GM12874 (cell line): ENCODE measurements around the gene H1-8.

ENCODE experiments used
- CTCF ChIP-seq: IDR thresholded peaks from 2 replicates; pipeline ENCODE4 v1.5.1; 2011; ENCODE audit warnings: low read depth, mild to moderate bottlenecking, control low read depth, low read length, moderate library complexity; ENCODE audit not compliant: insufficient read depth

Gene H1-8

GRCh38 chr3:129595544-129596193 lies 52.7 kb downstream of the H1-8 start:
- no peak for TF ChIP-seq CTCF

- no peak for TF ChIP-seq CTCF
These were observed 53.5 kb downstream of the H1-8 start for GRCh38 chr3:129596194-129597086.

DNA sequence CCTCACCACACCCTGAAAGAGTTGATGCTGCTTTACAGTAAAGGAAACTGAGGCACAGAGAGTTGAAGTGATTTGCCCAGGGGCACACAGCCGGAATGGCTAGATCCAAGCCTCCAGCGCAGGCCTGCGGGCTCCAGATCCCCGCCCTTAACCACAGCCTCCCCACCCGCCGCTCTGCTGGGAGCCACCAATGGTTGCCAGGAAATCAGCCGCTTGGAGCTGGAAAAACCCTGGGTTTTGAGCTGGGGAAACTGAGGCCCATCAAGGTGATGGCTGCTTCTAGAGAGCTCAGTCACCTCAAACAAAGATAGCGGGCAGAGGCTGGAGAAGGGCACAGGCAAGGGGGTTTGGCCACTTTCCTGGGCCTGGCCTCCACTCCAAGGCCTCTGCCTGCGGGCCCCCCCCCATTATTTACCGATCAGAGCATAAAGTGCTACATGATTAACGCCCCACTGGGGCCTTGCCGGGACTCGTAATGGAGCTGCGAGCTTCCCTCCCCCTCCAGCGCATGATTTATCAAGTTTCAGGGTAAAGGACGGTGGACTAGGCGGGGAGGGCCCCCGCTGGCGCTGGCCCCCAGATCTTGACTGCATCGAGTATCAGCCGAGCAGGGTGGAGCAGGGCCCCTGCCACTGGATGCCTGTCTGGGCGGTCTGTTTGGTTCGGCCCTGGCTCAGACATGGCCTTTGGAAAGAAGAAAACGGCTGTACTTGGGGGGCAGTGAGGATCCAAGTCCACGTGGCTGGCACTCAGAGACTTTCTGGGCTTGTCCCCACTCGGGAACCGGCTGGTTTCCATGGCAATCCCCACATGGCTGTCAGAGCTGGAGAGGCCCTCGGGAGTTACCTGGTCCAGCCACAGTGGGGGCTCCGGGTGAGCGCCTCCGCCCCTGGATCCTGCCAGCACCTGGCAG lies 54.4 kb downstream of the H1-8 start:
- TF ChIP-seq CTCF: no peak

DNA sequence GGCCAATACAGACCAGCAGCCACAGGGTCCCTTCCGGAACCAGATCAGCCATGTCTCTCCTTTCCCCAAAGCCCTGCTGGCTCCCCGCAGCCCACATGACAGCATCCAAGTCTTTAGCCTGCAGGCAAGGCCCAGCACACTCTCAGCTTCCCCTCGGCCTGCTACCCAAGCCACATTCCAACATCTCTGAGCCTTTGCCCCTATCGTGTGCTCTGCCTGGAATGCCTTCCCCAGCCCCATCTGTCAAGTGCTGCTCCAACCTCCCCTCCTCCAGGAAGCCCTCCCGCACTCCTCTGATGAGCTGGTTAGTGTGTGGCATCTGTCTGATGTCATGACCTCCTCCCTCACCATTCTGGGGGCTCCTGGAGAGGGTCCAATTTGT lies 55.0 kb downstream of the H1-8 start:
- no peak for TF ChIP-seq CTCF

- no peak for TF ChIP-seq CTCF
These were observed 55.5 kb downstream of the H1-8 start for GRCh38 chr3:129598484-129598883.

DNA sequence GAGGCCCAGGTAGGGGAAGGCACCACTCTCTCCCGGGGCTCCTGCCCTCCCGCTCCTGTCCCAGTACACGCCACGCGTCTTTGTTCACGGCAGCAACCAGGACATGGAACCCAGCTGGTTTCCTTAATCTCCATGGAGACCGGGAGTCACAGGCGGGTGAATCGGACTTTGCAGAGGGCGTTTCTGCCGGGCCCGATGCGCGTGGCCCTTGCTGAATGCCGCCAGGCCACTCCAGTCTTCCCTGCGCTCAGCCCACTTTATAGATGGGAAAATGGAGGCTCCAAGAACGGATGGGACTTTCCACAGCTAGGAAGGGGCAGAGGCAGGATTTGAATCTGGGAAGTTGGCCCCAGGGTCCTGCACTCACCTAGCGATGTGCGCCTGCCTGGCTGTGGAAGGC lies 56.1 kb downstream of the H1-8 start:
- TF ChIP-seq CTCF: no peak

DNA sequence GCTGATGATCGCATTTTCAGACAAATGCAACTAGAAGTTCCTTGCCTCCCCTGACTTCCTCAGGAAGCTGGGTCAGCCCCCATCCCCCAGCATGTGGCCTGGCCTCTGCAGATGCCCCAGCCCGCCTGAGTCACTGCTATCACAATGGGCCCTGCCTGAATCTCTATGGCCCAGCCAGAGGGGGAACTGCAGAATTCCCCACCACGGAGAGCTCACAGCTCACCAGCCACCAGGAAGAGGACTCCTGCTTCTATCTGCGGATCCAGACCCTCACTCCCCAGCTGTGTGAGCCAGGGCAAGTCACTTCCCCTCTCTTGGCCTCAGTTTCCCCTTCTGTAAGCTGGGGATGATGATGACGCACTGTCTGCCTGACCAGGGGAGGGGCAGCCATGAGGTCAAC lies 56.6 kb downstream of the H1-8 start:
- TF ChIP-seq CTCF: no peak
